Activated T-helper 2 cell treated with anti-CD3 and anti-CD28 coated beads, Interferon-gamma antibody, Interleukin-2, Interleukin-4, amounts not matched to agents 10 μg/mL and 5 μg/mL and 100 μg/mL, durations not matched to agents 14 hours and 24 hours and 36 hours (primary cell): ENCODE measurements around the gene PLEKHG1. TPM values are rescaled to one million over a fixed set of nuclear protein-coding genes. Genes with fewer than 3 reads are reported as not detected.
A peak's percentile ranks its signal among the peaks of the same experiment; 100 is the strongest.

Experiments
- DNase-seq: peaks from one replicate; pipeline ENCODE4 v3.0.0; 2021; ENCODE audit warnings: low spot score
- H3K27ac Mint-ChIP-seq: one replicate; pipeline ENCODE4 v1.8.0; 2021; ENCODE audit warnings: mixed read lengths
- H3K27me3 Mint-ChIP-seq: one replicate; pipeline ENCODE4 v1.8.0; 2021; ENCODE audit warnings: low read depth, mixed read lengths
- H3K36me3 Mint-ChIP-seq: one replicate; pipeline ENCODE4 v1.8.0; 2021; ENCODE audit warnings: low read depth, mixed read lengths
- H3K4me1 Mint-ChIP-seq: one replicate; pipeline ENCODE4 v1.8.0; 2021; ENCODE audit warnings: low read depth, mixed read lengths
- H3K4me3 Mint-ChIP-seq: one replicate; pipeline ENCODE4 v1.8.0; 2021; ENCODE audit warnings: low read depth, mild to moderate bottlenecking, moderate library complexity, mixed read lengths
- H3K9me3 Mint-ChIP-seq: one replicate; pipeline ENCODE4 v1.8.0; 2021; ENCODE audit warnings: mixed read lengths
- intact Hi-C: fragments of 100-400 bp; cut with micrococcal nuclease; formaldehyde crosslinking; loops from one replicate; pipeline ENCODE4 v1.15.1; 2023
- total RNA-seq: library from RNA; stranded (reverse); gene quantifications from 2 replicates; pipeline ENCODE4 v1.2.3, GENCODE V29; 2022

The PLEKHG1 gene
- 1.6 and 1.8 TPM in 2 replicates for total RNA-seq

- Mint-ChIP-seq H3K4me1 (peaks cover 14% of the 10 kb centered on the region), H3K27me3 (peaks cover 69% of the 10 kb centered on the region), H3K36me3 (no peaks in the 10 kb centered on the region), H3K4me3 (peak within 1 kb of the TSS; percentile 80), H3K9me3 (no peaks in the 10 kb centered on the region), H3K27ac (peak within 1 kb of the TSS; percentile 64)
- peak; percentile 41 for DNase-seq
- intact Hi-C loops: loop anchor here (5.0 kb wide), 1 partner anchor 182 kb away; no protein-coding TSS in a partner anchor
These were observed at the start of gene PLEKHG1 for GRCh38 chr6:150599199-150600009. Gene PLEKHG1 (plus strand): TSS chr6:150599885. CDS start chr6:150733682, 133,797 bp downstream.

GRCh38 chr6:150550244-150550643 is 49.4 kb upstream of the PLEKHG1 start:
- Mint-ChIP-seq H3K27ac (no peak overlapping the region), H3K4me3 (no peak overlapping the region), H3K9me3 (no peaks in the 10 kb centered on the region), H3K4me1 (peaks cover 6% of the 10 kb centered on the region), H3K36me3 (no peaks in the 10 kb centered on the region), H3K27me3 (peaks cover 23% of the 10 kb centered on the region)
- intact Hi-C loops: no loop called here
- no peak for DNase-seq

GRCh38 chr6:150557043-150557599 is 42.6 kb upstream of the PLEKHG1 start:
- Mint-ChIP-seq H3K4me3 (no peak overlapping the region), H3K9me3 (no peaks in the 10 kb centered on the region), H3K36me3 (no peaks in the 10 kb centered on the region), H3K27ac (no peak overlapping the region), H3K27me3 (peaks cover 13% of the 10 kb centered on the region), H3K4me1 (no peaks in the 10 kb centered on the region)
- DNase-seq: no peak
- intact Hi-C loops: no loop called here

- H3K36me3 Mint-ChIP-seq: no peaks in the 10 kb centered on the region
These were observed 39.4 kb upstream of the PLEKHG1 start for GRCh38 chr6:150560004-150560883.

GRCh38 chr6:150560884-150561219 is 38.8 kb upstream of the PLEKHG1 start:
- peaks cover 23% of the 10 kb centered on the region for H3K27me3 Mint-ChIP-seq
- intact Hi-C loops: no loop called here
- H3K4me1 Mint-ChIP-seq: no peaks in the 10 kb centered on the region
- no peak overlapping the region for H3K4me3 Mint-ChIP-seq
- H3K9me3 Mint-ChIP-seq: no peaks in the 10 kb centered on the region
- H3K36me3 Mint-ChIP-seq: no peaks in the 10 kb centered on the region
- no peak for DNase-seq
- no peak overlapping the region for H3K27ac Mint-ChIP-seq

More at GRCh38 chr6:150560004-150560883, 39.4 kb upstream of the PLEKHG1 start:
- no peaks in the 10 kb centered on the region for H3K4me1 Mint-ChIP-seq
- peaks cover 20% of the 10 kb centered on the region for H3K27me3 Mint-ChIP-seq
- no peak for DNase-seq
- H3K27ac Mint-ChIP-seq: no peak overlapping the region
- H3K4me3 Mint-ChIP-seq: no peak overlapping the region
- intact Hi-C loops: no loop called here
- H3K9me3 Mint-ChIP-seq: no peaks in the 10 kb centered on the region

GRCh38 chr6:150565945-150566344 is 33.7 kb upstream of the PLEKHG1 start:
- Mint-ChIP-seq H3K4me1 (no peaks in the 10 kb centered on the region), H3K9me3 (no peaks in the 10 kb centered on the region), H3K36me3 (no peaks in the 10 kb centered on the region), H3K27ac (no peak overlapping the region), H3K4me3 (no peak overlapping the region), H3K27me3 (peaks cover 24% of the 10 kb centered on the region)
- intact Hi-C loops: no loop called here
- no peak for DNase-seq

- H3K4me3 Mint-ChIP-seq: no peak overlapping the region
- H3K27ac Mint-ChIP-seq: no peak overlapping the region
- no peaks in the 10 kb centered on the region for H3K4me1 Mint-ChIP-seq
- H3K27me3 Mint-ChIP-seq: peaks cover 24% of the 10 kb centered on the region
- intact Hi-C loops: no loop called here
- no peaks in the 10 kb centered on the region for H3K36me3 Mint-ChIP-seq
- H3K9me3 Mint-ChIP-seq: no peaks in the 10 kb centered on the region
- no peak for DNase-seq
These were observed 33.2 kb upstream of the PLEKHG1 start for GRCh38 chr6:150566486-150566885.

- H3K4me1 Mint-ChIP-seq: no peaks in the 10 kb centered on the region
- H3K9me3 Mint-ChIP-seq: no peaks in the 10 kb centered on the region
- no peaks in the 10 kb centered on the region for H3K36me3 Mint-ChIP-seq
- peaks cover 24% of the 10 kb centered on the region for H3K27me3 Mint-ChIP-seq
- H3K4me3 Mint-ChIP-seq: no peak overlapping the region
- intact Hi-C loops: no loop called here
- H3K27ac Mint-ChIP-seq: no peak overlapping the region
- DNase-seq: no peak
These were observed 32.3 kb upstream of the PLEKHG1 start for GRCh38 chr6:150567380-150567779.

GRCh38 chr6:150567823-150568383 is 31.8 kb upstream of the PLEKHG1 start:
- Mint-ChIP-seq H3K4me1 (no peaks in the 10 kb centered on the region), H3K27me3 (peaks cover 29% of the 10 kb centered on the region), H3K27ac (no peak overlapping the region), H3K36me3 (no peaks in the 10 kb centered on the region), H3K4me3 (no peak overlapping the region), H3K9me3 (no peaks in the 10 kb centered on the region)
- intact Hi-C loops: no loop called here
- DNase-seq: no peak

- peaks cover 31% of the 10 kb centered on the region for H3K27me3 Mint-ChIP-seq
- no peak for DNase-seq
- intact Hi-C loops: no loop called here
- no peaks in the 10 kb centered on the region for H3K9me3 Mint-ChIP-seq
- H3K4me3 Mint-ChIP-seq: no peak overlapping the region
- H3K27ac Mint-ChIP-seq: no peak overlapping the region
- no peaks in the 10 kb centered on the region for H3K4me1 Mint-ChIP-seq
- H3K36me3 Mint-ChIP-seq: no peaks in the 10 kb centered on the region
These were observed 31.1 kb upstream of the PLEKHG1 start for GRCh38 chr6:150568560-150568959.

GRCh38 chr6:150569161-150569560 is 30.5 kb upstream of the PLEKHG1 start:
- intact Hi-C loops: no loop called here
- DNase-seq: no peak
- Mint-ChIP-seq H3K4me3 (no peak overlapping the region), H3K27me3 (peaks cover 37% of the 10 kb centered on the region), H3K36me3 (no peaks in the 10 kb centered on the region), H3K4me1 (no peaks in the 10 kb centered on the region), H3K9me3 (no peaks in the 10 kb centered on the region), H3K27ac (no peak overlapping the region)

GRCh38 chr6:150573041-150573681 is 26.5 kb upstream of the PLEKHG1 start:
- H3K27me3 Mint-ChIP-seq: peaks cover 39% of the 10 kb centered on the region
- H3K4me1 Mint-ChIP-seq: no peaks in the 10 kb centered on the region

More at GRCh38 chr6:150573041-150573681, 26.5 kb upstream of the PLEKHG1 start:
- Mint-ChIP-seq H3K4me3 (no peak overlapping the region), H3K9me3 (no peaks in the 10 kb centered on the region), H3K36me3 (no peaks in the 10 kb centered on the region), H3K27ac (no peak overlapping the region)
- intact Hi-C loops: no loop called here
- no peak for DNase-seq
